ENCODE results near the gene PTPRG.

PTPRG gene

DNA sequence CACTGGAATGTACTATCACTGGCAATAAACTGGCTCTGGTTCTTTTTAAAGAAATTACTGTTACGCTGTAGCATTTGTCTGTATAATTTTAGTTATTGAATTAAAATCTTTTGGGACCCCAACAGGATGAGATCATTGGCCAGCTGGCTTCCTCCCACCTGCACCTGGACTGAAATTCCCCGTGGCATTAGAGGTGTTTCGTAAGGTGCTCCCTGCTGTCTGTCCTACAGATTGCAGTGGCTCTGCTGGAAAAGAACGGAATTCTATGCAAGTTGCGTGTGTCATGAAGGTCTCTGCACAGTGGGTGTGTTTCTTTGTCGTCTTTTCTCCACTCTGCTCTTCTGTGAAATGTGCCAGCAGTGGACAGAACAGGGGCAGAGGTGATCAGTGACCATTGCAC lies 383.4 kb downstream of the PTPRG start:
- DNase-seq (no peak), ATAC-seq (replicated peaks) (no peak)
- Mint-ChIP-seq H3K9me3 (peaks cover 3 to 4% of the 10 kb centered on the region in 2 donors), H3K4me1 (no peaks in the 10 kb centered on the region), H3K27me3 (no peaks in the 10 kb centered on the region), H3K4me3 (no peak overlapping the region), H3K27ac (no peak overlapping the region), H3K36me3 (no peaks in the 10 kb centered on the region)

DNA sequence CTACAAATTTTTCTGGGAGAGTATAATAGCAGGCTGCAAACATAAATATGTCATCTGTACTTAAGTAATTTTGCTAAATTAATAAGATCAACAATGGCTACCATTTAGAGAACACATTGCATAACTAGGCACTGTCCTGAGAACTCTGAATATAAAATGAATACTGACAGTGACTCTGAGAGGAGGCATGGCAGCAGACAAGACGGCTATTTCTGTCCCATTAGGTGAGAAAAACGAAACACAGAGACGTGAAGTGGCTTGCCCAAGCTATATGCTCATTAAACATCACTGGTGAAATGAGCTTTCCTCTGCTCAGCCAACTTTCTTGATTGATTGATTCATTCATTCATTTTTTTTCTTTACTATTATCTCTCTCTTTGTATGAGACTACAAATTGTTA lies 384.3 kb downstream of the PTPRG start:
- H3K9me3 Mint-ChIP-seq = peaks cover 4 to 5% of the 10 kb centered on the region in 2 donors
- no peak for DNase-seq
- no peak overlapping the region for H3K4me3 Mint-ChIP-seq
- no peak overlapping the region for H3K27ac Mint-ChIP-seq
- H3K4me1 Mint-ChIP-seq = no peaks in the 10 kb centered on the region
- no peaks in the 10 kb centered on the region for H3K27me3 Mint-ChIP-seq
- no peak for ATAC-seq (replicated peaks)
- no peaks in the 10 kb centered on the region for H3K36me3 Mint-ChIP-seq

DNA sequence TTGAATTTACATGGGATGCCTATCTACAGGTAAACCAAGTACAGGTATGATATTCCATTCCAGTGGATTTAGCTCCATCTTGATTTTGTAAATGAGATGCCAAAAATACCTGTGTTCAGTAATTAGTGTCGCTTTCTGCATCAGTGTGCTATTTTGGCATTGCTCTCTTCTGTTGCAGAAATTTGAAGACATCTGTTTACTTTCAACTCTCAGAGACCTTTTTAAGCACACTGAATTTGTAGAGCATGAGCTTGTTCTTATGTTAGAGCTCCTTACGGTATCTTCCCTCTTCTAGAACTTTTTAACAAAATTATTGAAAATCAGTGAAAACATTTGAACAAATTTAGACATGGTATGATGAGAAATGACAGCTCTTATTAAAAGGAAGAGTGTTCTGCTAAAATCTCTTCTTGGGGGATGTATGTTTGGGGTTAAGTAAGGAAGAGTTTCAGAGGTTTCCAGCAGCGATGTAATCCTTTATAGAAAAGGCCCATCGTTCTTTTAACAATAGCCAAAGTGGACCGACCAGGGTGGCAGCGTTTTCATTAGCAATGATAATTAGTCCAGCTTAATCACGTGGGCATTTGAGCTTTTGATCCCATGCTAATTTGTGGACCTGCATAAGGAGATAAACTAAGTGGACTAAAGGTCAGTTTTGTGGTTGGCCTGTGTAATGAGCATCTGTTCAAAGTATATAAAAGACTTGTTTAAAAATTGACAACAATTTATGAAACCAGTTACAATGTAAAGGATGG lies 385.4 kb downstream of the PTPRG start:
- ATAC-seq (replicated peaks) (no peak), DNase-seq (no peak)
- no peak overlapping the region for H3K27ac Mint-ChIP-seq
- H3K36me3 Mint-ChIP-seq = no peaks in the 10 kb centered on the region
- no peak overlapping the region for H3K4me3 Mint-ChIP-seq
- peaks cover 4 to 5% of the 10 kb centered on the region in 2 donors for H3K9me3 Mint-ChIP-seq
- no peaks in the 10 kb centered on the region for H3K27me3 Mint-ChIP-seq
- no peaks in the 10 kb centered on the region for H3K4me1 Mint-ChIP-seq

DNA sequence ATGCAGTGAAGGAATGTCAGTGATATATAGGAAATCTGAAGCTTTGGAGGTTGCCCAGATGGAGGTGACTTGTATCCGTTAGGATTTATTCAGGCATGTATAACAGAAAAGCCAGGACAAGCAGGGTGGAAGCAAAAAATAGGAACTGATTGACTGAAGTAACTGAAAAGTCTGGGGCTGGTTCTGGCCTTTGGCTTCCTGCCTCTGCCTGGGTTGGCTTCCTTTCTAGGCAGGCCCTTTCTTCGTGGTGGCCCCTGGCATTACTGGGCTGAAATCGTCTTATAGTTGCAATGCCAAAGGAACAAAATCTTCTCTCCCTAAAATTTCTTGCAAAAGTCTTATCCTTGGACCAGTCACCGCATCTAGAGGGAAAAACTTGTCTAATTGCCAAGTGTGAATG lies 386.1 kb downstream of the PTPRG start:
- Mint-ChIP-seq H3K9me3 (peaks cover 4 to 5% of the 10 kb centered on the region in 2 donors), H3K4me1 (no peaks in the 10 kb centered on the region), H3K27me3 (no peaks in the 10 kb centered on the region), H3K36me3 (no peaks in the 10 kb centered on the region), H3K27ac (no peak overlapping the region), H3K4me3 (no peak overlapping the region)
- DNase-seq (no peak), ATAC-seq (replicated peaks) (no peak)

DNA sequence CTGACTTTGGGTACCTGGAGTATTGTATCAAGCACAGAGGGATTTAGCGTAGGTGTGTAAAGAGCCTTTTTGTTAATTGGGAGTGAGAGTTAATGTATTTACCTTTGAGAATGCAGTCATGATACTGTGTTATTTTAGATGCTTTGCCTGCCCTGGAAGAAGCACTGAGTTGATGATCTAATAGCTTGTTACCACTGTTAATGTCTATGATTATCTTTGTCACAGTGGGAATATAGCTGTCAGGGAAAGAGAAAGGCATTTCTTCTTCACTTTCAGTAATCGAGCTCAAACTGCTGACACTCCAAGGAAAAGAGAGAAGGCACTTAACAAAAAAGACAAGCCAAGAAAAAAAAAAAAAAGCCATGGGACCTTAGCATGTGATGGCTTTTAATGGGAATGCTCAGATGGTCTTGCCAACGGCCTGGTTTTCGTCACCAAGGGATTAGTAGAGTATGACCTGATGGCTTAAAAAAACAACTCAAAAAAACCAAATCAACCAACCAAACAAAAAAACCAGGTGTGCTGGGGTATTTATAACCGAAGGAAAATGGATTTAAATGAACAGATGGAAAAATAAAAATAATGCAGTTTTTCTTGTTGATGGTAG lies 387.4 kb downstream of the PTPRG start:
- H3K9me3 Mint-ChIP-seq = peaks cover 0 to 2% of the 10 kb centered on the region in 2 donors
- H3K4me3 Mint-ChIP-seq = no peak overlapping the region
- no peaks in the 10 kb centered on the region for H3K27me3 Mint-ChIP-seq
- ATAC-seq (replicated peaks) = no peak
- H3K4me1 Mint-ChIP-seq = no peaks in the 10 kb centered on the region
- H3K36me3 Mint-ChIP-seq = no peaks in the 10 kb centered on the region
- DNase-seq = no peak
- H3K27ac Mint-ChIP-seq = no peak overlapping the region

DNA sequence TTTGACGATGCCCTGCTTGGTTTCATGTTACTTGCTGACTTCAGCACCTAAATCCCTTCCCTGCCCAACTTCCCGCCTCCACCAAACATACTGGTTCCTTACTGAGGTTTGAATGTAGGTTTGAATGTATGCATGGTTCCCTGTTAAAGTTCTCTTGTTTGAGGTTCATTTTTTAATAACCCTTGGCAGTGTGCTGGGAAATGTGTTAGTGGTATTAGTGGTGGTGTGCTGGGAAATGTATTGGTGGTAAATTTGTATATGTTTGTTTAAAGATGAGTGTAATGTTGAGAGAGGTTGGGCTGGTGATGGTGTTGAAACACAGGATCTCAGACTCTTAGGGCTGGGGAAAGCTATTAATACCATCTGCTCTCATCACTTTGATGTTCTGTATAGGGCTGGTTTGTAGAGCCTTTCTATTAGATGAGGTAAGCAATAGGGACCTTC lies 392.7 kb downstream of the PTPRG start:
- Mint-ChIP-seq H3K4me3 (no peak overlapping the region), H3K27me3 (no peaks in the 10 kb centered on the region), H3K27ac (no peak overlapping the region), H3K4me1 (no peaks in the 10 kb centered on the region), H3K9me3 (peaks cover 0 to 2% of the 10 kb centered on the region in 2 donors), H3K36me3 (no peaks in the 10 kb centered on the region)
- DNase-seq (no peak), ATAC-seq (replicated peaks) (no peak)

DNA sequence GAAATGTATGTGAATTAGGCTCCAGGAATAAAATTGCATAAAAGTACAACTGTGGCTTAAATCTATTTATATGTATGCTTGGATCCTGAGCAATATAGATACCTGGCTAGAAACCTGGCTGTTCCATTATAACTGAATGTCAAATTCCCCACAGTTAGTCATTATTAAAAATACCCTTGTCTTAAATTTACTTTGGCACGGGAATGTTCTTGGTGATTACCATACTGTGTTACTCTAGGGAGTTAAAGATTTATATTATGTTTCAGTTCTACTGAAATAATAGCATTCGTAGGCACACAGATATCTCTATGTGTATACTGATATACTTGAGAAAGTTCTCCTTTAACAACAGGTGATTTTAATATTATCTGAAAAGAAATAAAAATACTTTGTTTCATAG lies 394.1 kb downstream of the PTPRG start:
- no peak overlapping the region for H3K4me3 Mint-ChIP-seq
- no peaks in the 10 kb centered on the region for H3K4me1 Mint-ChIP-seq
- DNase-seq (no peak), ATAC-seq (replicated peaks) (no peak)
- no peaks in the 10 kb centered on the region for H3K9me3 Mint-ChIP-seq
- H3K27me3 Mint-ChIP-seq = no peaks in the 10 kb centered on the region
- H3K36me3 Mint-ChIP-seq = no peaks in the 10 kb centered on the region
- no peak overlapping the region for H3K27ac Mint-ChIP-seq

DNA sequence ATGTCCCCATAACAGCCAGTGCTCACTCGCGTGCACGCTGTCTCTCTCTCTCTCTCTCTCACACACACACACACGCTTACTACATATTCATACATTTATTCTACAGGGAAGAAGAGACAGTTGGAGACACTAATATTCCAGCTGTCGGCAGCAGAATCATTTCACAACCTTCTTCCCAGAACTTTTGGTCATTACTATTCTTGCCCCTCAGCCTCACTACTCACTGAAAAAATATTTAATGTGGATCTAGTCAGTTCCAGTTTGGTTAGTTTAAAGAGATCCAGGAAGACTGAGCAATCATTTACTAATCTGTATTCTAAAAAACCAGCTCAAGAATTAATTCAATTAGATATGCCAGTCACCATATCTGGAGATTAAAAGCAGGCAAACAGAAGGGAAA lies 394.9 kb downstream of the PTPRG start:
- H3K9me3 Mint-ChIP-seq = no peaks in the 10 kb centered on the region
- ATAC-seq (replicated peaks) (no peak), DNase-seq (no peak)
- no peaks in the 10 kb centered on the region for H3K27me3 Mint-ChIP-seq
- H3K4me3 Mint-ChIP-seq = no peak overlapping the region
- no peak overlapping the region for H3K27ac Mint-ChIP-seq
- H3K4me1 Mint-ChIP-seq = no peaks in the 10 kb centered on the region
- no peaks in the 10 kb centered on the region for H3K36me3 Mint-ChIP-seq

DNA sequence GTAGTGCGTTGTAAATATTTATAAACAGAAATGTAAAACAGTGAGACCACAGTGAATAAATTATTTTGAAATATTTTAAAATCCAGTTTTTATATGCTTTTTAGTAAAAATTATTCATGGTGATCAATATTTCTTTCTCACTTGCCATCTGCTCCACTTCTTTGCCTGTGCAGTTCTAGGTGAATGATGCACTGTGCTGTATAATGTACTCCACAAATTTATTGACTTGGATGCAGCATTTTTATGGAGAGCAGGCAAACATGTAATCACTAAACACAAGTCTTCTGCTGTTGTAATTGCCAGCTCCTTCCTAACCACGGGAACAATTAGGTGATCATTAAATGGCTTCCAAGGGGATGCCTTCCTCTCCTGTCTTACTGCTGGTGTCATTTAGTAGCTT lies 395.9 kb downstream of the PTPRG start:
- Mint-ChIP-seq H3K4me1 (no peaks in the 10 kb centered on the region), H3K9me3 (peaks cover 0 to 5% of the 10 kb centered on the region in 2 donors), H3K4me3 (no peak overlapping the region), H3K36me3 (no peaks in the 10 kb centered on the region), H3K27me3 (no peaks in the 10 kb centered on the region), H3K27ac (no peak overlapping the region)
- no peak for ATAC-seq (replicated peaks)
- no peak for DNase-seq

DNA sequence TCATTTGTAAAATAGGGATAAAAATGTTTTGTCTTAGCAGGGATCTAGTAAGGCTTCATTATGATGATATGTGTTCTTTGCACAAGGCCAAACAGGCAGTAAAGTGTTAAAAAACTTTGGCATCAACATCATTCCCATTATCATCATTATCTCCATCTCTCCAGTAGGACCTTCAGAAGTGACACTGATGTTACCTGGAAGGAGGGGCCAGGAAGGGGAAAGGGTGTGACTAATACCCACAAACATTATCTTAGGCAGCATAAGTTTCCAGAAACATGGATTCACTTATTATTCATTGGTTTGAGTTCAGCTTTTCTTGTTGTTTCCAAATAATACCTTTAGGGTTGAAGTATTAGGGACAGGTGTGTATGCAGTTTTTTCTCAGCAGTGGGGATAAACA lies 399.6 kb downstream of the PTPRG start:
- no peaks in the 10 kb centered on the region for H3K27me3 Mint-ChIP-seq
- no peak for DNase-seq

DNA sequence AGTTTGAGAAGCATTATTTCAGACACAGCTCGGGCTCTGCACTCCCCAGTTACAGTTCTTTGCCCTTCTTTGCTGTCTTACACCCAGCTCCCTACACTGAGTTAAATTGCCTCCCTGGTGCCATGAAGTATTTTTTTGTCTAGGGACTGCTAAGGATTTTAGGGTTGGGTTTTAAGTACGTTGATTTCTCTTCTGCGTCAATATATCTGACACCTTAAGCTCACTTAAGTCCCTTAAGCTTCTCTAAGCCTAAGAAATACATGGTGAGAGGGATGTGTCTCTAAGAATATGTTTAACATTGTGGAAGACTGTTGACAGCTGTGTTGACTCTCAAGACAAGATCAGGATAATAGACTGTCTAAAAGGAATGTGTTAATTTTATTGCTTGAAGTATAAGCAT lies 400.5 kb downstream of the PTPRG start:
- Mint-ChIP-seq H3K4me3 (no peak overlapping the region), H3K4me1 (no peaks in the 10 kb centered on the region), H3K9me3 (peaks cover 0 to 7% of the 10 kb centered on the region in 2 donors), H3K27me3 (no peaks in the 10 kb centered on the region), H3K27ac (no peak overlapping the region), H3K36me3 (no peaks in the 10 kb centered on the region)
- ATAC-seq (replicated peaks) (no peak), DNase-seq (no peak)

More for the DNA sequence above, 399.6 kb downstream of the PTPRG start:
- ATAC-seq (replicated peaks) = no peak
- H3K4me1 Mint-ChIP-seq = no peaks in the 10 kb centered on the region
- no peaks in the 10 kb centered on the region for H3K36me3 Mint-ChIP-seq
- H3K4me3 Mint-ChIP-seq = no peak overlapping the region
- no peak overlapping the region for H3K27ac Mint-ChIP-seq
- H3K9me3 Mint-ChIP-seq = peaks cover 0 to 7% of the 10 kb centered on the region in 2 donors

DNA sequence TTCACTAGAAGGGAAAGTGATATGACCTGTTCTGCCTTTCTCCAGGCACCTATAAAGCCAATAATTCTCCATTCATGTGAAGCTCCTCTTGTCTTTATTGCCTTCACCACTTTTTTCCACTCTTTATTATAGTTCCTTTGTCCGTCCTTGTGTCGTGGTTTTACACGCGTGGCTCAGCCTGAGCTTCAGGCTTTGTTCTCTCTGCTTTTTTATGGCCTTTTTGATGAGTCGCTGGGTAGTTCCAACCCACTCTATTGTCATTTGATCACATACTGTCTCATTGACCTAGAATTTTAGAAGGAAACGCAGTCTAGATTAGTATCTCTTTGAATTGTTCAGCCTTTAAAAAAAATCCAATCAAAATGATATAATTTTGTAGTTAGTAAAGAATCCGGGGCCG lies 403.2 kb downstream of the PTPRG start:
- no peaks in the 10 kb centered on the region for H3K36me3 Mint-ChIP-seq
- ATAC-seq (replicated peaks) (no peak), DNase-seq (no peak)
- H3K27ac Mint-ChIP-seq = no peak overlapping the region
- peaks cover 3 to 7% of the 10 kb centered on the region in 2 donors for H3K9me3 Mint-ChIP-seq
- no peaks in the 10 kb centered on the region for H3K4me1 Mint-ChIP-seq
- H3K27me3 Mint-ChIP-seq = no peaks in the 10 kb centered on the region
- no peak overlapping the region for H3K4me3 Mint-ChIP-seq

DNA sequence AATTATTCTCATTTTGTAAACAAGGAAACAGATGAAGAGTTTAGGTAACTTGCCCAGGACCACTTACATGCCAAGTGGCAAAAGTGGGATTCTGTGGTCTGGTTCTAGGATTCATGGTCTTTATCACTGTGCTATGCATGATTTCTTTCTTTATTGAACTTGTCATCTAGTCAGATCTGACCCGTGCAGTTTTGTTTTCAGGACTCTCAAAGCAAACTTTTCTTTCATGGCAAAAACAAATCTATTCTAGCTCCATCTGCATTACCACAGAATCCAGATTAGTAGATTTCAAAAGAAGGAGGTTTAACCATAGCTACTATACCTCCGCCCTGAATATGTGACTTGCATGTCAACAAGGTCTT lies 404.4 kb downstream of the PTPRG start:
- peaks cover 3 to 7% of the 10 kb centered on the region in 2 donors for H3K9me3 Mint-ChIP-seq
- H3K27ac Mint-ChIP-seq = no peak overlapping the region
- DNase-seq = no peak
- H3K4me1 Mint-ChIP-seq = no peaks in the 10 kb centered on the region
- H3K27me3 Mint-ChIP-seq = no peaks in the 10 kb centered on the region
- no peak for ATAC-seq (replicated peaks)
- no peak overlapping the region for H3K4me3 Mint-ChIP-seq
- no peaks in the 10 kb centered on the region for H3K36me3 Mint-ChIP-seq

DNA sequence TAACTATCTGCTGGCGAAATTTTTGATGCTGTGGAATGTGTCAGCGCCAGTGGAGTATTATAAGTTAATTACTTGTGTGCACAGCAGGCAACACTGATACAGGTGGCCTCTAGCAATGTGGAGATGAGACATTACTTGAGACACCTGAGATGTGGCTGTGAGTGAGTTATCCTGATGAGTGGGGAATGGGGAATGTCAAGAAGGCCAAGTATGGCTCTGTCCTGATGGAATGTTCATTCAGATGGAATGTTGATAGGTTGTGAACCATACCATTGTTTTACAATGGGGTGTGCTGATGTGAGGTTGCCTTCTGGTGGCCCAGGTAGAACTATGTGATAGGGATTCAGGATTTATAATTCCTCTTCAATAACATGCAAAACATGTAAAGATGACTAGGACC lies 404.8 kb downstream of the PTPRG start:
- no peaks in the 10 kb centered on the region for H3K27me3 Mint-ChIP-seq
- peaks cover 3 to 7% of the 10 kb centered on the region in 2 donors for H3K9me3 Mint-ChIP-seq
- H3K36me3 Mint-ChIP-seq = no peaks in the 10 kb centered on the region
- DNase-seq = no peak
- H3K4me1 Mint-ChIP-seq = no peaks in the 10 kb centered on the region
- ATAC-seq (replicated peaks) = no peak
- H3K4me3 Mint-ChIP-seq = no peak overlapping the region
- H3K27ac Mint-ChIP-seq = no peak overlapping the region

DNA sequence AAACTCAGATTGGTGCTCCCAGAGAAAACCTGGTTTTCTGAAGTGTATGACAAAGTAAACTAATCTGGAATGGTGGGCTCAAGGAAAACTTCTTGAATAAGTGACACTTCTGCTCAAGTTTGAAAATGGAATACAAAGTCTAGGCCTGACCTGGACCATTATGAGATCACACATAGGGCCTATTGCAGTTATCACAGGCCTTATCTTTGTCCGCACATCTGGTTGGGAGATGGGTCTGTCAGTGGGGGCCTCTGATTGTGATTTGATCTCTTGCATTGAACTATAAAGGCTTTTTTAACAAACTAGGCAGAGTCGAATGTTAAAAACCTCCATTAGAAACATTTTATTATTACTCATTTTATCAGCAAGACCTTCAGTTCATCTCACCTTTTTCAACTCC lies 405.6 kb downstream of the PTPRG start:
- ATAC-seq (replicated peaks) (no peak), DNase-seq (no peak)
- peaks cover 4 to 5% of the 10 kb centered on the region in 2 donors for H3K9me3 Mint-ChIP-seq
- no peak overlapping the region for H3K27ac Mint-ChIP-seq
- no peaks in the 10 kb centered on the region for H3K36me3 Mint-ChIP-seq
- H3K27me3 Mint-ChIP-seq = no peaks in the 10 kb centered on the region
- no peak overlapping the region for H3K4me3 Mint-ChIP-seq
- no peaks in the 10 kb centered on the region for H3K4me1 Mint-ChIP-seq
